Osteoblast (primary cell): ENCODE results near the gene AP4M1. TPM values are rescaled to one million over a fixed set of nuclear protein-coding genes. Genes with fewer than 3 reads are reported as not detected.

Experiments
- DNase-seq: peaks from one replicate; pipeline ENCODE4 v3.0.0; 2011; ENCODE audit warnings: low spot score, mixed read lengths; ENCODE audit not compliant: insufficient read length; ENCODE audit errors: missing footprints
- H2AFZ ChIP-seq: 2 replicates; pipeline ENCODE4 v1.6.0; 2011; ENCODE audit warnings: mild to moderate bottlenecking, low read length
- H3K27ac ChIP-seq: 2 replicates; pipeline ENCODE4 v1.5.1; 2011; ENCODE audit warnings: mild to moderate bottlenecking, low read depth, low read length, moderate library complexity
- H3K27me3 ChIP-seq: 2 replicates; pipeline ENCODE4 v1.6.0; 2012; ENCODE audit warnings: mild to moderate bottlenecking, control low read depth, inconsistent platforms, low read length, moderate library complexity; ENCODE audit not compliant: insufficient read depth
- H3K36me3 ChIP-seq: 2 replicates; pipeline ENCODE4 v1.5.1; 2011; ENCODE audit warnings: mild to moderate bottlenecking, low read length, control low read depth, moderate library complexity; ENCODE audit not compliant: insufficient read depth
- H3K4me1 ChIP-seq: 2 replicates; pipeline ENCODE4 v1.5.1; 2011; ENCODE audit warnings: mild to moderate bottlenecking, low read length, control low read depth, moderate library complexity; ENCODE audit not compliant: insufficient read depth
- H3K4me2 ChIP-seq: 2 replicates; pipeline ENCODE4 v1.6.0; 2011; ENCODE audit warnings: mild to moderate bottlenecking, low read length; ENCODE audit not compliant: insufficient read depth
- H3K4me3 ChIP-seq: fragments of 200-600 bp; sonication (generic); 3 replicates; pipeline ENCODE4 v1.5.1; 2012; ENCODE audit warnings: mild to moderate bottlenecking, low read length, inconsistent platforms; ENCODE audit not compliant: insufficient read depth
- H3K79me2 ChIP-seq: 2 replicates; pipeline ENCODE4 v1.6.0; 2012; ENCODE audit warnings: mild to moderate bottlenecking, low read length, control low read depth, inconsistent platforms; ENCODE audit not compliant: insufficient read depth
- H3K9me3 ChIP-seq: 2 replicates; pipeline ENCODE4 v1.5.1; 2011; ENCODE audit warnings: low read depth, low read length, control low read depth
- H4K20me1 ChIP-seq: 2 replicates; pipeline ENCODE4 v1.6.0; 2012; ENCODE audit warnings: mild to moderate bottlenecking, low read length, control low read depth; ENCODE audit not compliant: insufficient read depth
- total RNA-seq: library from RNA; depleted of rRNA; stranded (reverse); fragments of >200 nt; gene quantifications from 2 replicates; pipeline ENCODE4 v1.2.3, GENCODE V29; 2012
- TF ChIP-seq, protein P1 (sequence below): IDR thresholded peaks from 2 replicates; pipeline ENCODE4 v1.5.1; 2011; ENCODE audit warnings: mild to moderate bottlenecking, low read depth, low read length, moderate library complexity; ENCODE audit errors: extremely low read depth

The AP4M1 gene
- total RNA-seq, 1 donor: 19.5 TPM

- DNase-seq: no peak
- Histone ChIP-seq H3K79me2 (peaks cover 5% of the 10 kb centered on the region), H3K36me3 (peaks cover 57% of the 10 kb centered on the region), H3K4me3 (no peak overlapping the region), H4K20me1 (no peaks in the 10 kb centered on the region), H3K27ac (no peak overlapping the region), H3K9me3 (peaks cover 4% of the 10 kb centered on the region), H3K27me3 (no peaks in the 10 kb centered on the region), H2AFZ (no peak overlapping the region), H3K4me1 (no peaks in the 10 kb centered on the region), H3K4me2 (no peak overlapping the region)
- TF ChIP-seq, protein P1, sequence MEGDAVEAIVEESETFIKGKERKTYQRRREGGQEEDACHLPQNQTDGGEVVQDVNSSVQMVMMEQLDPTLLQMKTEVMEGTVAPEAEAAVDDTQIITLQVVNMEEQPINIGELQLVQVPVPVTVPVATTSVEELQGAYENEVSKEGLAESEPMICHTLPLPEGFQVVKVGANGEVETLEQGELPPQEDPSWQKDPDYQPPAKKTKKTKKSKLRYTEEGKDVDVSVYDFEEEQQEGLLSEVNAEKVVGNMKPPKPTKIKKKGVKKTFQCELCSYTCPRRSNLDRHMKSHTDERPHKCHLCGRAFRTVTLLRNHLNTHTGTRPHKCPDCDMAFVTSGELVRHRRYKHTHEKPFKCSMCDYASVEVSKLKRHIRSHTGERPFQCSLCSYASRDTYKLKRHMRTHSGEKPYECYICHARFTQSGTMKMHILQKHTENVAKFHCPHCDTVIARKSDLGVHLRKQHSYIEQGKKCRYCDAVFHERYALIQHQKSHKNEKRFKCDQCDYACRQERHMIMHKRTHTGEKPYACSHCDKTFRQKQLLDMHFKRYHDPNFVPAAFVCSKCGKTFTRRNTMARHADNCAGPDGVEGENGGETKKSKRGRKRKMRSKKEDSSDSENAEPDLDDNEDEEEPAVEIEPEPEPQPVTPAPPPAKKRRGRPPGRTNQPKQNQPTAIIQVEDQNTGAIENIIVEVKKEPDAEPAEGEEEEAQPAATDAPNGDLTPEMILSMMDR: no peak
These were observed 42.1 kb upstream of the AP4M1 start for GRCh38 chr7:100059251-100059739.

DNA sequence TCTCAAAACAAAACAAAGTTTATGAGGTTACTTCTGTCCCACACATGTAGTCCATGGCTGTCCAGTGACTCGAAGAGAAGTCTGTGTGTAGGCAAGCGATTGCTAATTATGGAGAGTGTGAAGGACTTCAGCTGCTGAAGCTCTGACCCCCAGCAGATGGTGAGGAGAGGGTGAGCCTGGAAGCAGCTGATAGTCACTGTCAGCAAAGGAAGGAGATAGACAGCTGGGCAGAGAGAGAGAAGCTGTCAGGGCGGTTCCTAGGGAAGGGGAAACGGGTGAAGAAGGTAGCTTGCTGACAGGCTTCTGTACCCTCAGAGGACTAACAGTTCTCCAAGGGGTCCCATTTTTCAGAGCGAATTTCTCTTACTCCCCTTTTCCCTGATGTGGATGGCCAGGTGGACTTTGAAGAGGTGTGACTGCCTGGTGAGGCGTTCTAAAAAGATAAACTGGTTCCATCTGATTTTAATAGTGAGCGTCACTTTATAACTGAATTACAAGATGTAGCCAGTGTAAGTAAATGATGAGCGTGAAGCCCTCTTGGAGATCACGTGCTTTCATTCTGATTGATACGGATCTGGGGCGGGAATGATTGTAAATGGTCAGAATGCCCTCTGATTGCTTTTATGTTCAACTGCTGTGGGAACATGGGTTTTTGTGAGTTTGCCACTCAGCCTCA is 39.8 kb upstream of the AP4M1 start:
- H4K20me1 ChIP-seq: no peaks in the 10 kb centered on the region
- H3K4me1 ChIP-seq: no peaks in the 10 kb centered on the region
- peaks cover 64% of the 10 kb centered on the region for H3K36me3 ChIP-seq
- DNase-seq: peak; percentile 80
- TF ChIP-seq, protein P1: no peak
- H2AFZ ChIP-seq: no peak overlapping the region
- H3K4me2 ChIP-seq: no peak overlapping the region
- H3K79me2 ChIP-seq: peaks cover 2% of the 10 kb centered on the region
- no peak overlapping the region for H3K4me3 ChIP-seq
- H3K9me3 ChIP-seq: peaks cover 5% of the 10 kb centered on the region
- no peaks in the 10 kb centered on the region for H3K27me3 ChIP-seq
- H3K27ac ChIP-seq: no peak overlapping the region

DNA sequence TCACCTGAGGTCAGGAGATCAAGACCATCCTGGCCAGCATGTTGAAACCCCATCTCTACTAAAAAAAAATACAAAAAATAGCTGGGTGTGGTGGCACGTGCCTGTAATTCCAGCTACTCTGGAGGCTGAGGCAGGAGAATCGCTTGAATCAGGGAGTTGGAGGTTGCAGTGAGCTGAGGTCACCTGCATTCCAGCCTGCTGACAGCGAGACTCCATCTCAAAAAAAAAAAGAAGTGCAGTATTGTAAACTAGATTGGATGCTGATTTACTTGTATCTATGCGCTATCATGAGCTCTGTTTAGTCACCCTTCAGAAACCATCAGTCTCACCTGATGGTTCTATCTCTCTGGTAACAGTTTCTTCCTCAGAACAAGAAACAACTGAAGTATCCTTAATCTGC is 38.1 kb upstream of the AP4M1 start:
- peaks cover 48% of the 10 kb centered on the region for H3K36me3 ChIP-seq
- no peak overlapping the region for H3K27ac ChIP-seq
- H3K4me2 ChIP-seq: no peak overlapping the region
- no peaks in the 10 kb centered on the region for H3K27me3 ChIP-seq
- no peaks in the 10 kb centered on the region for H3K4me1 ChIP-seq
- no peak for DNase-seq
- peaks cover 5% of the 10 kb centered on the region for H3K9me3 ChIP-seq
- no peak overlapping the region for H3K4me3 ChIP-seq
- no peaks in the 10 kb centered on the region for H3K79me2 ChIP-seq
- no peak overlapping the region for H2AFZ ChIP-seq
- TF ChIP-seq, protein P1: no peak
- H4K20me1 ChIP-seq: no peaks in the 10 kb centered on the region

DNA sequence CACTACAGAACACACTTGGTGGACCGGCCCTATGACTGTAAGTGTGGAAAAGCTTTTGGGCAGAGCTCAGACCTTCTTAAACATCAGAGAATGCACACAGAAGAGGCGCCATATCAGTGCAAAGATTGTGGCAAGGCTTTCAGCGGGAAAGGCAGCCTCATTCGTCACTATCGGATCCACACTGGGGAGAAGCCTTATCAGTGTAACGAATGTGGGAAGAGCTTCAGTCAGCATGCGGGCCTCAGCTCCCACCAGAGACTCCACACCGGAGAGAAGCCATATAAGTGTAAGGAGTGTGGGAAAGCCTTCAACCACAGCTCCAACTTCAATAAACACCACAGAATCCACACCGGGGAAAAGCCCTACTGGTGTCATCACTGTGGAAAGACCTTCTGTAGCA is 37.3 kb upstream of the AP4M1 start:
- Histone ChIP-seq H3K4me1 (no peaks in the 10 kb centered on the region), H3K4me2 (no peak overlapping the region), H3K4me3 (no peak overlapping the region), H2AFZ (no peak overlapping the region), H3K36me3 (peaks cover 40% of the 10 kb centered on the region), H4K20me1 (no peaks in the 10 kb centered on the region), H3K27me3 (no peaks in the 10 kb centered on the region), H3K79me2 (no peaks in the 10 kb centered on the region), H3K27ac (no peak overlapping the region), H3K9me3 (peaks cover 5% of the 10 kb centered on the region)
- TF ChIP-seq, protein P1: no peak
- DNase-seq: no peak
